GM18951 (cell line): ENCODE data around the gene SLC16A3.
"Not testable (repeated sequence)": the region's sequence is repeated elsewhere in the genome, so short reads cannot be mapped to it uniquely, and the experiment has no call there.

ENCODE experiments used
- POLR2A ChIP-seq: IDR thresholded peaks from 4 replicates; pipeline ENCODE4 v1.6.1; 2011; ENCODE audit warnings: mild to moderate bottlenecking; ENCODE audit not compliant: insufficient read length, insufficient read depth; ENCODE audit errors: extremely low read depth
- in situ Hi-C: fragments of 300-500 bp; cut with MboI; formaldehyde crosslinking; loops from one replicate; pipeline ENCODE4 v1.12.0; 2022; ENCODE audit warnings: low sequenced_read_pairs, mixed read lengths, inconsistent platforms; ENCODE audit not compliant: unreplicated experiment

The SLC16A3 gene

DNA sequence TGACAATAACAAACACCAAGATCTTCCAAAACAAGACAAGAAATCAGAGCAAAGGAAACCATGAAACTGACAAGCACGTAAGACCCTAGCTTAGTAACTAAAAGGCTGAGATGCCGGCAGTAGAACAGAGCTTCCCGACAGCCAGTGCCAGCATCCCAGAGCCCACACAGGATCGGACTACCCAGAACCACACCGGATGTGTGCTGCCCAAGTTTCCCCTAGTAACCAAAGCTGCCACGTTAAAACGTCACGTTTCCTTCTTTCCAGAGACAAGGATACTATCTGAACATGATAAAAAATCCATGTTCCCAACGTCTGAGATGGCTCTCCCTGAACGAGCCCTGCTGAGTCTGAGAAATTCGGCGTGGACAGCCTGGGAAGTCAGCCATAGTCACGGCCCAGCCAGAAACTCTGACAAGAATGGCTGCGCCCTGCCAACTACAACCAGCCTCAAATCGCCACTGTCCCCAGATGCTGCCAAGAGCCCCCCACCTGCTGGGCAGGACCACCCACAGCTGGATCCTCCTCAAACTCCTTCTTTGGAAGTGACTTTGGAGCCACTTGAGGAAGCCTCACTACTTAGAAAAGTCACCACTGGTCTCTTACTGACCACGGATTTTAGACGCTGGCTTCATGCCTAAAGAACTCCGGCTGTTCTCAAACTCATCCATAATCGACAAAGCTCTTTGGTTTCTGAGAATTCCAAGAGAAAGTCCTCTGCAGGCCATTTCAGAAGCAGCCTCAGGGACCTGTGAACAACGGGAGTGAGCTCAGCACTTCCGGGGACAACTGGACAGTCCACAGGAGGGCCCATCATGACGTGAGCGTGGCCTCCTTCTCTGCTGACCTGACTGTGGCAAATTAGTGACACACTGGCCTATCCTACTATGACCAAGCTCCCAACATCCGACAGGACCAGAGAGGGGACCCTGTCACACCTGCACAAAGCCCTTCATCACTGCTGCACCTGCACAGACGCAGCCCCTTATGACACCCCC, 32.9 kb upstream of the SLC16A3 start:
- in situ Hi-C loops: no loop called here
- TF ChIP-seq POLR2A: no peak

DNA sequence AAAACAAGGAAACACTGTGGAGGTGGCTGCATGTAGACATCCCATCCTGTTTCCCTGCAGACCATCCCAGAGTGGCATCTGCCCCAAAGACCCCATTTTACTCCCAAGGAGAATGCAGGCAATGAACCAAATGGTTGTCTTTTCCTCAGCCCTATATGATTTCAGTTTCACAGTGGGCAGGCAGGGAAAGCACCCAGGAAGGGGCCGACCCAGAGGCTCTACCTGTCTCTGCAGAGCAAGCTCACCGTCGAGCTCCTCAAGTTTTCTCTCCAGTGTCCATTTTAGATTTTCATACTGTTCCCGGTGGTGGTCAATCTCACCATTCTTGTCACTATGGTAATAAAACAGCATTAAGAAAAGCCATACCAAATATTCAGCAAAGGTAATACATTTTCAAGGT, 30.8 kb upstream of the SLC16A3 start:
- no peak for TF ChIP-seq POLR2A
- in situ Hi-C loops: no loop called here

DNA sequence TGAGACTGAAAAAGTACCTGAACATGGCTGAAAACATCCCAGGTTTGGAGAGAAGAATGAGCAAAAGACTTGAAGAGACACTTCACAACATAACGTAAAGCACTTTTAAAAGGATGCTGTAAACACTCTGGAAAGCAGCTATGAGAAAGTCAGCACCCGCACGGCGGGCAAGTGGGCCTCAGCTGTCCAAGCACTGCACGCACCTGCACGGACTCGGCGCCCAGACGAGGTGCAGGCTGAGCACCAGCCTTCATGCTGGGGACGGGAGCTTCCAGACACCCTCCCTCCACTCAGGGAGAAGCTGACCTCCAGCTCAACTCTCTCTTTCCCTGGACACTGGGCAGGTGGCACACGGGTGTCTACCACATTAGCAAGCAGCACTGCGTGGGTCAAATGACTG, 29.3 kb upstream of the SLC16A3 start:
- no peak for TF ChIP-seq POLR2A
- in situ Hi-C loops: no loop called here

DNA sequence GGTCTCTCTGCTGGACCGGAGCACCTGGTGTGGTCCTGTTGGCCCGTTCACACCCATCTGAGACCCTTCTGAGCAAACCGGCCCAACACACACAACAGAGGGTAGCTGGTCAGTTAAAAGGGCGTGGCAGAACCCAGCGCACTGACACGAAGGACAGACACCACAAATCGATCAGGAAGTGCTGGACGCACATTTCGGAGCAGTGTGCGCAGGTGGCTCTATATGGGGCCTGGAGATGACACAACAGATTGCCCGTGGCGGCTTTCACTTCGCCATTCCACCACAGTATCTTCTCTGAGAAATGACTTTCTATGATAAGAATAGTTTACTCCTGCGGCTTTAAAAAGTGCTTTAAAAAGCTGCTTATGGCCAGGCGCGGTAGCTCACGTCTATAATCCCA, 28.7 kb upstream of the SLC16A3 start:
- in situ Hi-C loops: no loop called here
- TF ChIP-seq POLR2A: no peak

DNA sequence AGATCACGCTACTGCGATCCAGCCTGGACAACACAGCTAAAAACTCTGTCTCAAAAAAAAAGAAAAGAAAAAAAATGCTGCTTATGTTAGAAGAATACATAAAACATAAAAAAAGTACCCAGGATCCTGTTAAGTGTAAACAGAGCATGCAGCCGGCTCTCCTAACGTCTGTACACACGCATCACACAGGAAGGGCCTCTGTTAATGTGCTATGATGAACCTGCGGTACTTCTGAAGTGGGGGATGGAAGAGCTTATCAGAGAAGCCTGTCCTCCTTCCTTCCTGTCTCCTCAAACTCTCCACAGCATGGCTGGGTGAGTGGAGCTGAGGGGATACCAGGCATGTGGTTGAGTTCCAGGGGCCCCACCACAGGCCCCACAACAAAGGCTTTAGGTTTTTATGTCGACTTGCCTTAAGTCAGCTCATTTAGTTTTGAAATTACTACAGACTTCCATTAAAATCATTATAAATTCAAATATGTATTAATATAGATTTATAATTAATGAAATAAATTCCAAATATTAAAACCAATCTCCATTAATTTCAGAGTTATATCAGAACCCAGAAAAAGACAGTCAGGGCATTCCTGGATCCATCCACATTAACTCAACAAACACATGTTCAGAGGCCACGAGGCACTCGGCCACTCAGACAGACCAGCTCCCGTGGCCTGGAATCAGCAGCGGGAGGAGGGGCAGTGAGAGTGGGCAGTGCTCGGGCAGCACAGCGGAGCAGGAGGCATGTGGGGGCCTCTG, 27.9 kb upstream of the SLC16A3 start:
- no peak for TF ChIP-seq POLR2A

DNA sequence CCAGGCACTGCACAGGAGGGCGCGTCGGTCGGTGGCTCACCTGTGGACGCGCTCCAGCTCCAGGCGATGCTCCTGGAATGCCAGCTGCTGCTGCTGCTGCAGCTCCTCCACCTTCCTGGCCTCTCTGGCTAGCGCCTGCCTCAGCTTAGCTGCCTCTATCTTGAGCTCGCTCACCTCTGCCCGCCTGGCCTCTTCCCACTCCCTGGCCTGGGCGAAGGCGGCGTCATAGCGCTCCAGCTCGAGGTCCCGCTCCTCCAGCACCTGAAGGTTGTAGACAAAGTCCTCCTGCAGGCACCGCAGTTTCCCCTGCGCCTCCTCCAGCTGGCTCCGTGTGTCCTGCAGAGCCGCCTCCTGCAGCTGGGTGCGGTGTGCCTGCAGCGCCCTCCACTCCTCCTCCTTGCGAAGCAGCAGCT, 27.3 kb upstream of the SLC16A3 start:
- no peak for TF ChIP-seq POLR2A

More for the DNA sequence above, 27.9 kb upstream of the SLC16A3 start:
- in situ Hi-C loops: no loop called here

DNA sequence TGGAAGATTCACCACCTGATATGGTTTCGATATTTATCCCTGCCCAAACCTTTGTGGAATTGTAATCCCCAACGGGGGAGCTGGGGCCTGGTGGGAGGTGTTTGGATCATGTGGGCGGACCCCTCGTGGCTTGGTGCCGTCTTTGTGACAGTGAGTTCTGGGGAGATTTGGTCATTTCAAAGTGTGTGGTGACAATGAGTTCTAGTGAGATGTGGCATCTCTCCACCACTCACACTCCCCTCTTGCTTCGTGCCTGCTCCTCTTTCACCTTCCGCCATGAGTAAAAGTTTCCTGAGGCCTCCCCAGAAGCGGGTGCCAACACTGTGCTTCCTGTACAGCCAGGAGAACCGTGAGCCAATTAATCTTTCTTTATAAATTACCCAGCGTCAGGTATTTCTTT, 25.9 kb upstream of the SLC16A3 start:
- in situ Hi-C loops: no loop called here
- no peak for TF ChIP-seq POLR2A

More for the DNA sequence above, 27.3 kb upstream of the SLC16A3 start:
- in situ Hi-C loops: no loop called here

DNA sequence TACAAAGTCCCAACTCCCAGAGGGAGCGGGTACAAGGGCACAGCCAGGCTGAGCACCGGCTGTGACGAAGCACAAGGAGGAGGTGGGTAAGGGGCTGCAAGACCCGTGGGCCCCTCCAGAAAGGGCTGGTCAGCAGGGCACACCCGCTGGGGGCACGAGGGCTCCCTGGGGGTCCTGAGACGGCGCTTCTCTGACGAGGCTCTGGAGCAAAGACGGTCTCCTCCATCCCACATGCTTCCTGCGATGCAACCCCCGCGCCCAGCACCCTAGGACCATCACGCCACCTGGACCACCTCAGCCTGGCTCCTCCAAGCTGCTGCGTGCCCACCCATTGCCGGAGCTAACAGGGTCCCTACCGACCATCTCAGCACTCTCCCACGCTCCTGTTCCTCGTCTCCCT, 24.9 kb upstream of the SLC16A3 start:
- TF ChIP-seq POLR2A: no peak
- in situ Hi-C loops: no loop called here

DNA sequence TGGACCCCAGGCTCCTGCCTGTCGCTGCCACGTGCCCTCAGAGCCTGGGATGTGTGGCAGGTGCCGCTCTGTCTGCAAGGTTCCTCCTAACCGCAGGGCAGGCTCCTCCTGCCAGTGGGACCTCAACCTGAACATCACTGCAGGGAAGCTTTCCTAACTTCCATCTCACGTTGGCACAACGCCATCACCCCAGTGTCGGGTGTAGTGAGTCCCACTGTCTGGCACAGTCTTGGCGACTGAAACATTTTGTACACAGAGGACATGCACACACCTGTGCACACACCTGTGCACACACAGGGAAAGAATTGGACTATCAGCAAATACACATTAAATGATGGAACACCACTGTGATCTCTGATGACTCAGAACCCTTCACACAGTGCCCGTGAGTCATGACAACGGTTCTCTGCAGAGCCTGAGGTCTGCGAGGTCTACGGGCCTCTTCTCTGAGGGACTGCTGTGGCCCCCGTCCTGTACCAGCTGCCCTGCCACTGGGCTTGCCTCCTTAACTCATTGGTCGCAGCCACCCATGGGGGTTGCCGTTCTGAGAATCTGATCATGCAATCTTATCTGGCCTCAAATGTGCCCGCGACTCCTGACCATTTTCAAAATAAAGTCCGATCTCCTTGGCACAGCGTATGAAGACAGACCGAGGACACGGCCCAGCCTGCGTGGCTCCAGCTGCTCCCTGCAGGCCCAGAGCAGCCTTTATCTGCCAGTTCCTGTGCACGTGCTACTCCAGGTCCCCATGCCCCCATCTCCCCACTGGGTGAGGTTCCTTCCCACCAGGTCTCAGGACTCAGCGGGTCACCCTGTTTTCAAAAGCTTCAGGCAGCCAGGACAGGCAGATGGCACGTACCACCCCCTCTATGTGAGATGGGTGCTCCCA, 23.8 kb upstream of the SLC16A3 start:
- no peak for TF ChIP-seq POLR2A
- in situ Hi-C loops: no loop called here

DNA sequence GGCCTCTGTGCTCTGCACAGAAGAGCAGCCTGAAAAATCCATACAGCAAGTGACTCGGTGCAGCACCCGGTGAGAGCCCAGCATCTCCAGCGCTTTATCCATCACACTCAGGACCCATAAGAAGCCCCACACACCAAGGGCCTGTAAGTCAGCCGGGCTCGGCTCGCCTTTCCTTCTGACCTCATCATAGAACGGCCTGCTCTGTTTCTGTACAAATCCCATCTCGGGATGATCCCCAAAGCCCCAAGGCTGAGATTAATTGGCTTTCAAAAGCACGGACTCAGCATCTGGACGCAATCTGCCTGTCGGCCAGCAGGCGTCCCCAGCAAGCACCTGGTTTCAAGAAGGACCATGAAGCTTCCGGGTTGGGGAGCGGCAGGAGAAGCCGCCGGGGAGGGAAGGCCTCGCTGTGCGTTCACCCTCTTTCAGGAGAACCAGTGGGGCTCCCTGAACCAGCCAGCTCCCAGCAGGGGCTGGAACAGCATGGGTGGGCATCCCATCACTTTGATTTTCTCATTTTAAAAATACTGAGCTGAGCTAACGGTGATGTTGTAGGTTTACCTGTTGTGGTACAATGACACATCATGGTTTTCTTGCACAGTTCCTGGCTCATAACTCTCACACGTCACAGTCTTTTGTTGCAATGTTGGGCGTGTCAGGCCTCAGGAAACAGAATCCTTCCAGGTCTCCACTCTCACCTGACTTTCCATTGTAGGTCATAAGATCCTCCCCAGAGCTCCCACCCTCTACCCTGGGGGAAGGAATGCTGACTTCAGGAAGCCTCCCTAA, 22.9 kb upstream of the SLC16A3 start:
- peak; percentile 81 for TF ChIP-seq POLR2A
- in situ Hi-C loops: no loop called here

DNA sequence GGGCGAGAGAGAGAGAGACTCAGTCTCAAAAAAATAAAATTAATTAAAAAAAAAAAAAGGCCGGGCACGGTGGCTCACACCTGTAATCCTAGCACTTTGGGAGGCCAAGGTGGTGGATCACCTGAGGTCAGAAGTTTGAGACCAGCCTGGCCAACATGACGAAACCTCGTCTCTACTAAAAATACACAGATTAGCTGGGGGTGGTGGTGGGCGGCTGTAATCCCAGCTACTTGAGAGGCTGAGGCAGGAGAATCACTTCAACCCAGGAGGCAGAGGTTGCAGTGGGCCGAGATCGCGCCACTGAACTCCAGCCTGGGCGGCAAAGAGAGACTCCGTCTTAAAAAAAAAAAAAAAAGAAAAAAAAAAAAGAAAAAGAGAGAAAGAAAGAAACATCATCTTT, 18.2 kb upstream of the SLC16A3 start:
- in situ Hi-C loops: not testable (repeated sequence)
